Fibroblast of skin of right biceps (primary cell): Measurements from ENCODE around the gene BTBD16.

Experiments used
- DNase-seq: peaks from one replicate; pipeline ENCODE4 v3.0.0-alpha.2; 2013

The BTBD16 gene

DNA sequence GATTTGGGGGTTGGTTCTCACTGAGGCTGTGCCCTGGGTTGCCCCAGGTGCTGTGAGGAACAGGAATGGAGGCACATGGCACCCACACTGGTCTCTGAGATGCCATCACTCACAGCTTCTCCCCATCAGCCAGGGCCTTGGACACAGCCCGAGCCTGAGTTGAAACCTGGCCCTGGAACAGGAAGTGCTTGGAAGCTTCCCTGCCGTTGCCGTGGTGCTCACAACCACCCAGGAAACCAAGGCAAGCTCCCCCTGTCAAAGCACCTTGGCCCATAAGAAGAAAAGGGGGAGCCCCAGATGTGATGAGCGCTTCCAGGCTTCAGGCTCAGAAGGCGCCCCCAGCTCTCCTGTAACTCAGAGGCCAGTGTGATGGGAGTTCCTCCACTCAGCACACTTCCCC is at the start of gene BTBD16:
TSS of gene BTBD16 (plus strand) at position 221 of the 400 bp plus-strand sequence. CDS start 3,786 bp downstream, outside the sequence.
- DNase-seq = no peak

DNA sequence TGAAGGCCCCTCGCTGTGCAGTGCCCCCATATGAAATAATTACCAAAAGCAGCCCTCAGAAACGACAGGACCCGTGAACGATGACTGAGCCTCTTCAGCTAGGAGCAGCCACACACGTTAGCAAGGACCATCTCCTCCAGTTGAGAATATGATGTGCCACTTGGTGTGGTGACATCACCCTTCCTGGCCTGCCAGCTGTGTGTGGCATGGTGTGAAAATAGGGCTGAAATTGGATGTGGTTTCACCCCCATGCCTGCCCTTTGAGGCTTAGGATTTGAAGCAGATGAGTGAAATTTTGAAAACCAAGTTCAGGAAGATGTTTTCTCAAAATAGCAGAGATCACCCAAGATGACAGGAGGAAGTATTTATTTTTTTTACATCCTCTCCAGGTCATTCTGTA is 49.1 kb upstream of the BTBD16 start:
- no peak for DNase-seq

DNA sequence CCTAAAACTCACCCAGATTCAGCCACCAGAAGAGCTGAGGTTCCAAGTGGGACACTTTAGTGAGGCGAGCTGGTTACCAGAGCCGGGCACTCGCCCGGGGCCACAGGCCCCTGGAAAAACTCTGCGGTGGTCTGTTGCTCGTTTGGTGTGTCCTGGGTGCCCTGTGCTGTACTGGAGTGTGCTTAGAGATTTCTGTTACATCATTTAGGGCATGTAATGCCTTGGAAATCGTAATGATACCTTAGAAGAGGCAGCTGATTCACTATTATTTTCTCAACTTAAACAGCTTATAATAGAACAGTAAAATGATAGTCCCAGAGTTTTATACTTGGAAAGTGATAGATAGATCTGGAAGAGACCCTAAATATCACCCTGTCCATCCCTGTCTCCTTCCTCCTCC is 48.5 kb upstream of the BTBD16 start:
- DNase-seq = no peak

DNA sequence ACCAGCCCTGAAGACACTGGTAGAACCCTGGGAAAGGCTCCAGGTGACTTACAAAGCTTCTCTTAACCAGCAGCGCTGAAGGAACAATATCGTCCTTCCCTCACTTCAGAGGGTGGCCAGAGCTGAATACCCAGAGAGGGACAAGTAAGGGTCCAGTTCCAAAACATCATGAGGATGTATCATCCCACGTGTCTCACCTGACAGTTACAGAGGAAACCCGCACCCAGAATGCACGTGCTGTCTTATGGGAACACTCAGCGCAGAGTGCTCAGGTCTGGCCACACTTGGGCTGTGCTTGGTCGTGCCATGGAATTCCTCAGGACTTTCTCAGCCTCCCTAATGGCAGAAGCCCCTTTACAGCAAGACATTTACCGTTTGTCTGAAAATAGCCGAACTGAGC is 46.9 kb upstream of the BTBD16 start:
- no peak for DNase-seq

DNA sequence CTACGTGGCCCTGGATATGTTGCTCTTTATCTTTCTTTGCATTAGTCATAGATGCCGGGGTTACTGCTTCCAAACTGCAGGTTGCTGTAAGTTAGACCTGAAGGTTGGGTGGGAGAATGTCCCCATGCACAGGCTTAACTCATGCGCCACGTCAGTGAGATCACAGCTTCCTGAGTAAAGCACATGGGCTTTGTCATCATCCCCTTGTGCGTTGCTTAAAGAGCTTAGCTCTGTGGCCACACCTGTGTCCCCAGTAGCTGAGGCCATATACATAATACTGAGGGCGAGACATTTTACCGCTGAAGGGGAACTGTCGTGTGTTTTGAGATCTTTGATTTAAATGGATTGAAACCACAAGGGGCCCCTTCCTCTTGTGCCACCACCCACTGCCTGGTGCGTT is 45.8 kb upstream of the BTBD16 start:
- no peak for DNase-seq

DNA sequence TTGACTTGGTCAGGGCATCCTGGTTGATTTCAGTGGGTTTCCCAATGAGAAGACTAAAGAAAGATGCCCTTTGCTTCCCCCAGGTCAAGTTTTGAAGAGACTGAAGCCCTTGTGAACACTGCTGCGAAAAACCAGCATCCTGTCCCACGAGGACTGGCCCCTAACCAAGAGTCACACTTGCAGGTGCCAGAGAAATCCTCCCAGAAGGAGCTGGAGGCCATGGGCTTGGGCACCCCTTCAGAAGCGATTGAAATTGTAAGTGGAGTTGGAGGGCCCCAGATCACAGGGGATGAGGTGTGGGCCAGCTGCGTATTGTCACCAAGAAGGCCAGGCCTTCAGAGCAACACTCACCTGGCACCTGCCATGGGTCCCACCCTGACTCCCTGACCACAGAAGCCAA is 43.3 kb upstream of the BTBD16 start:
- no peak for DNase-seq

DNA sequence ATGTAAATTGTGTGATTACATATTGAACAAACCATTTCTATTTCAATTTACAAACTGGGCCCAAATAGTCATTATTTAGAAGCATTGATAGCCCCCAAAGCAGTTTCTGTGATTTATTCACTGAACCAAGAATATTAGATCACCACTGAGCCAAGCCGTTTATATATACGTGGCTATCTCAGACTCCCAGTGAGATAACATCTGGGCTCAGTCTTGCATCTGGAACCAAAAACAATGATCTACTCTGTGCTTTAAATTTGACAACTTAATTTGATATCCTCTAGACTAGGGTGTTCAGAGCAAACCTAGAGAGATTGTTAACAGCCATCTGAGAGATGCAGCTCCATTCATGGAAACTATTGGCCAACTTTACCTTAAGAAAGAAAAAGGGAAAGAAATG is 41.4 kb upstream of the BTBD16 start:
- no peak for DNase-seq

DNA sequence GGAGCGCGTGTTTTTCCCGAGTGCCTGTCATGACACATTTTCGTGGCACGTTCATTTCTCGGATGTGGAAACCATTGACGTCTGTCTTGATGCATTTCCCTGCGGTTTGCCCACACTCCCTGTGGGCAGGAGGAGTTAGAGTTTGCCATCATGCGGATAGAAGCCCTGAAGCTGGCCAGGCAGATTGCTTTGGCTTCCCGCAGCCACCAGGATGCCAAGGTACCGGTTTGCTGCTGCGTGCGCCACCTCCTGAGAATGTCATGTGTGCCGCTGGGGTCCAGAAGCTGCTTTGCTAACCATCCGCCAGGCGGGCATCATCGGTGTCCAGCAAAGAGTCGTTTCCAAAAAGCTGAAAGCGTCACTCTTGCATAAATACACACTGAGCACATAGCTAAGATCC is 40.9 kb upstream of the BTBD16 start:
- DNase-seq = no peak

DNA sequence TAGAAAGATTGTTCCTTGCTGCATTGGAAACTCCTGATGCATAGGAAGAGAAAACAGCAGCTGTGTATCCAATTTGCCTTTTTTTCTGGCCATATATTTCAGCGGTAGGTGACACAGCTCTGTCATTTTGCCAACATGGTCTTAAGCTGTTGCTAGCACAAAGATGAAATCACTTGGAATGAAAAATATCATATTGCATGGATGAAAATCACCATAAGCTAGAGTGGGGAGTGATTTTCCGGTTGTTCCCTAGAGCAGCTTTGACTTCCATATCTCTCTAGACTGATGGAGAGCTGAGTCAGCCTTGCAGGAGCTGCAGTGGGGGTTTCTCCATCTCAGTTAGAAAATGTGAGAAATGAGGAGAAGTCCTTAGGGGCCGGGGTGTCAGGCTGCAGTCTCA is 38.3 kb upstream of the BTBD16 start:
- peak; percentile 89 for DNase-seq

DNA sequence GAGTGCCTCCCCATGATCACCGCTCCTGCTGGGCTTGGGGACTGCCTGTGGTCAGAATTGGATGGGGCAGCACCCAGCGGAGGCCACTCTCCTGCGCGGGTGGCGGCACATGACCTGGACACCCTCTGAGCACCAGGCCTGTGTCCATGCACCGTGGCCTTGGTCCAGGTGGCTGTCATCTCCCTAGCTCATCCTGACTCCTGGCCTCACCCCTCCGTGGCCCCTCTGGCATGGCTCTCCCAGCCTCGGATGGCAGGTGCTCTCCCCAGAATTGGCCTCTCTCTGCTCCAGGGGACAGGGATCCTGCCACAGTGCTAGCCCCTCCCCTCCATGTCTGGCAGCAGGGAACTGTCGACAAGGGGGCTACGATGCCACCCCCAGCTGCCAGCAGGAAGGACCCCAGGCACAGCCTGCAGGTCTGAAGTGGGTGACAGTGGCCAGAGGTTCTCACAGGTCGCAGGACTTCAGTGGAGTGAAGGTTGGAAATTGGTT is 37.2 kb upstream of the BTBD16 start:
- no peak for DNase-seq

DNA sequence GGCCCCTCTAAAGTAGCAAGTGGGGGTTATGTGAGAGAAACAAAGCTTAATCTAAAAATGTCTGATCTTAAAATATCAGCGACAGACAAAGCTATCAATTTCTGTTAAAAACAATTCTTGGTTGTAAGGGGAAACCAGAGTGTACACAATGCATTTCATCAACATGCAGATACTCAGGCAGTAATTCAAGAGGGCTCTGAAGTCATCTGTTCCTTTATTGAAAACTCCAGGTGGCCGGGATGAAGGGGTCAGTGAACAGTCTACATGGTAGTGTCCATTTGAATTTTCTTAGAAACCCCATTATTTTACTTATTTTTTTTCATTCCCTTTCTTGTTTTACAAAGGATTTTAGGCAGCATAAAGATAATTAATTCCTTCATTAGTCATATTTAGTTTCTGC is 36.7 kb upstream of the BTBD16 start:
- DNase-seq = no peak

DNA sequence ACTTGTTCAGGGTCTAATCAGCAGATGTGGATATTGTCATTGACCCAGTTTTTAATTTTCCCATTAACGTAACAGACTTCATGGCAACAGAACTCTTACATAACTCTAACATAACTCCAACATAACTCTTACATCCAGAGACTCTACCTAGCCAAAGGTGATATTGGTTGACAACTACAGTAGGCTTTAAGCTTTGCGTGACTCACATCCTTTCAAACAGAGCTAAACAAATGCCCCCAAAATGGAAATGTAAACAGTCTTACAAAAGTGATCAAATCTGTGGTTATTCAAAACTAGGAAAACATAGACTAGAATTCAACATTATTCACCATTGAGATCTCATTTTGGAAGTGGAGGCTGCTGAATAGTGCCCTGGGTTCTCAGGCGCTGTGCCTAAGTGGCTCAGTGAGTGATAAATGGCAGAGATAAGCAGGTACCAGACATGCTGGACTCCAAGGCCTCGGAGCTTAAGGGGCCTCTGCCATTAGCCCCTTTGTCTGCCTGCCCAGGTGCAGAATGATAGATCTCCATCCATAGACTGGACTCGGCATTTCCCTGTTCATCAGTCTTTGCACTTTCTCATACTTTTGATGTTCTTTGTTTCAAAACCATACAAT is 34.3 kb upstream of the BTBD16 start:
- DNase-seq = no peak

DNA sequence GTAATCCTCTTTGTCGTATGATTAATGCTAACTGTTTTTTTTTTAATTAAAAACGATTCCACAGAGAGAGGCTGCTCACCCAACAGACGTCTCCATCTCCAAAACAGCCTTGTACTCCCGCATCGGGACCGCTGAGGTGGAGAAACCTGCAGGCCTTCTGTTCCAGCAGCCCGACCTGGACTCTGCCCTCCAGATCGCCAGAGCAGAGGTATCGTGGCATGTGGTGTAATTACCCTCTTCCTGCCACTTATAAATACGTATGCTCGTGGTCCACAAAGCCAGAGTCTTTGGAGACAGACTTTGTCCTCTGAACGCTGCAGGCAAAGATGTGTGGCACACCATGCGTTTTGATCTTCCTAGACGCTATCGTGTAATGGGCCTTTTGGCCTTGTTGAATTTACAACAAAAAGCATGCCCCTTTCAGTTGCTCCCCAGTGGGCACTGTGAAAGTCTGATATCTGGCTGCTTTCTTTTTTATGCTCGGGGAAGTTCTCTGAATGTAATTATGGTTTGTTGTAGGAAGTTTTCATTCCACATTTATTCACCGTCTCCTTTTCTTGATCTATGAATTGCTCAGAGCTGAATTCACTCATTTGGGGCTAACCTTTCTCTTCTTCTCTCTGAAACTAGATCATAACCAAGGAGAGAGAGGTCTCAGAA is 33.6 kb upstream of the BTBD16 start:
- DNase-seq = no peak

DNA sequence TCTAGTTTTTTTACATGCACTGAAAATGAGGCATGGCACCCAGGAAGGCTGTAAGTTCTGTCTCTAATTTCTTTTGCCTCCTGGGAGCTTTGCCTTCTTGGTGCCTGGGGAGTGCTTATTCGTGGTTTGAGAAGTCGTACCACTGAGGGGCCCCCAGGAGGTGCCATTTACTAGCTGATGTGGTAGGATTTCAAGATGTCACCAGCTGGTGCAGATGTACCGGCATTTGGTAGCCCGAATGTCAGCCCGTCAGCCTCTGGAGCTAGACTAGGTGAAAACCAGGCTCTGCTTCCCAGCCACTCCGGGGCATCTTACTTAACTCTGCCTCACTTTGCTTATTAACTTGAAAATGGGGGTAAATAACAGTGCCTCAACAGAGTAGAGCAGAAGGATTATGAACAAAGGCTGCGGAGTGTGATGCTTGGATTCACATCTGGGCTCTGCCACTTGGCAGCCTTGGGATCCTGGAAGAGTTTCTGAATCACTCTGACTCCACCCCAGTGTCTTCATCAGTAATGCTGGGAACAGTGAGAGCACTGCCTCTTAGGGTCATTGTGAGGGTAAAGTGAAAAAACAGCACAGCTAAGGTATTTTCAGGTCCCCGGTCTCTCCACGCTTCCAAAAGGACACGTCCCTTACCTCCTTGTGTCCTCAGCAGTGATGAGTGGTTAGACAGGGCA is 31.4 kb upstream of the BTBD16 start:
- peak; percentile 47 for DNase-seq

DNA sequence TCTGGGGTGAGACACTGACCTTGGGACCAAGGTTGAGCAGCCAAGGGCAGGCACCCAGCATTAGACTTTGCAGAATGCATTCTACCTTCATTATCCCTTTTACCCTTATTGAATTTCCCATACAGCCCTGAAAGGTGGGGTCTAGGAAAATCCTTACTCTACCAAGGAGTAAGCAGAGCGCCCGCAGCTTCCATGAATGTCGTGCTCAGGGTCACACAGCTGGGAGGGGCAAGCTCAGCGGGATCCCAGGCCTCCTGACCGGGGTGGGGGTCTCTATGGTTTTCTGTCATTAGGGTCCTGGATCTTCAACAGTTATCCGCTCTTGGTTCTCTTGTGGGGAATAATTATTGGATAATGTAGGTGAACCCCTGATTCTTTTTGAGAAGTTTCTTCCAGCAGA is 30.7 kb upstream of the BTBD16 start:
- DNase-seq = no peak

DNA sequence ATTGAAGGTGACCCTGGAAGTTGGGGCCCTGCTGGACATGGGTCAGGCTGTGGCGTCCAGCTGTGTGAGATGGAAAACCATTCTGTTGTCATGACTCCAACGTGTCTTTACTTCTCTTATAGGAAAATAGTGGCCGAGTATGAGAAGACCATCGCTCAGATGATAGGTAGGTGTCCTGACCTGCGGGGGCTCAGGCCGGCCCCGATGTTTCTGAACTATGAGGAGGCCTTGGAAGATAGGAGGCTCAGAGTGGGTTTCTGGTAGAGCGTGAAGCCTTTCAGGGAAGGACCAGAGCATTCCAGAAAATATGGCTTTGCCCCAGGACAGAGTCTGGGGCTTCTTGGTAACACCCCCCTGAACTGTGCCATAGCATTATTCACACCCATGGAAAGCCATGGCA is 29.3 kb upstream of the BTBD16 start:
- DNase-seq = no peak

DNA sequence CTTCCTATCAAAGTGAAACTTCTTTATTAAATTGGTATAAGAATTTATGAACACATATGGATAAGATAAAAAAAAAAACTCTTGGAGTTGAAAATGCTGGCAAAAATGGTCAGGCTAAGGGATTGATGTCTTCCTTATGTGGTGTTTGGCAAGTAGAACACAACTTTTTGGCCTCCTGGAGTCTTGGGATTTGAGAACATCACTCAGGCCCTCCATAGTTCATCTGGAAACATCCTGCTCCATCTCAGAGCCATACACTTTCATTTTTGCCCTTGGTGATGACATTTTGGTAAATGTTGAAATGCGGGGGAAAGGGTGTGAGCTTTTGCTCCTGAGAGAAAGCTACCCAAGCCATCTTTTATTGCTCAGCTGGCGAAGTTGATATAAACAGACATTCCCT is 27.5 kb upstream of the BTBD16 start:
- DNase-seq = peak; percentile 10

DNA sequence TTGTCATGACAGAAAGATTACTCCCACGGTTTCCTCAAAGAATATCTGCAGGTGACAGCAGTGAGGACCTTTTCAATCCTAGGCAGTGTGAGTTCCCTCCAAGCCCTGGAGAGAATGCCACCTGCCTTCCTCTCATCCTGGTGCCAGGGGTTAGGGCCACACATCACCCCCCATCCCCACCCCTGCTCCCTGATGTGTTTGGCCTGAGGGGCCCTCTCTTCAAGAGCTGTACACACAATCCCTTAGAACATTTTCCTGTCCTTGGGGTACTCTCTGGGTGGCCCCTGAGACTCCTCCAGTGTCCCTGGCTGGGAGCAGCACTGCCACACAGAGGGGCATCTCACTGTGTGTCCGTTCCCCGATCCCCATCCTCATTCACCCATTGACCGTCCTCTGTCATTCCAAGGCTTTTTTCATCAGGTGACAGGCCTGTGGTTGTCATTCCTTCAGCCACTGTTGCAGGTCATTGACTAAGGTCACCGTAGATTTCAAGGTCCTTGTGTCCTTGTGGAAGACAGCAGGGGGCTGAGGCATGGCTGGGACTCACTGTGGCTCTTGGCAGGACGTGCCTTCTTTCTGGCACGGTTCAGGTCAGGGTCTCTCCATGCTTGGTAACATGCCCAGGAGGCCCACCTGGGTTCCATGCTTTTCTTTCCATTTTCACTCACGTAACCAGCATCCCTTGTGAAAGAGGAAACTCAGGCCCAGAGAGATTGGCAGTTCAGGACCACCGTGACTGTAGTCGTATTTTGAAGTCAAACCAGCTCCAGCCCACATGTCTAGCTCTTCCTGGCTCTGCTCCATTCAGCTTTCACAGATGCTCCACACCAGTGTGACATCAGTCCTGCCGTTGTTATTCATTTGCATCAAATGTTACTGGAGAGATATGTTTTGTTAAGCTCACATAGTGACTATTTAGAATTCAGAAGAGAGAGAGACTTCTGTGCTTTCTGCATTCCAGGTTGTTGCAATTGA is 26.8 kb upstream of the BTBD16 start:
- DNase-seq = no peak

DNA sequence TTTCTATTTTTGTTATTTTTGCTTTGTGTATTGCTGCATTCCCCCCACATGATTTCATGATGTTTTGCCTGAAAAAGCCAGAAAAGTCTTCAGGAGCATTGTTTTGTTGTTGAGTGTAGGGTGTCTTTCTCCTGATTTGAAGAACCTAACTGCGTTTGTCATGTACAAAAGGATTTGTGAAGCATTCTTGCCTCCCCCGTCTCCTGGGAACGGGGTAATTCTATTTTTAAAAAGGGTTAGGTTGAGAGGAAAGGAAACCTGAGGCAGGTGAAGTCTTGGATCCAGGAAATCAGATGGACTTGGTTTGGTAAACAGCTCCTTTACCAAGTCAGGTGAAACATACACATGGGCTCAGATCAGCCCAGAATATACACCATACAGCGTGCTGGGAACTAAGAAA is 26.0 kb upstream of the BTBD16 start:
- DNase-seq = no peak

DNA sequence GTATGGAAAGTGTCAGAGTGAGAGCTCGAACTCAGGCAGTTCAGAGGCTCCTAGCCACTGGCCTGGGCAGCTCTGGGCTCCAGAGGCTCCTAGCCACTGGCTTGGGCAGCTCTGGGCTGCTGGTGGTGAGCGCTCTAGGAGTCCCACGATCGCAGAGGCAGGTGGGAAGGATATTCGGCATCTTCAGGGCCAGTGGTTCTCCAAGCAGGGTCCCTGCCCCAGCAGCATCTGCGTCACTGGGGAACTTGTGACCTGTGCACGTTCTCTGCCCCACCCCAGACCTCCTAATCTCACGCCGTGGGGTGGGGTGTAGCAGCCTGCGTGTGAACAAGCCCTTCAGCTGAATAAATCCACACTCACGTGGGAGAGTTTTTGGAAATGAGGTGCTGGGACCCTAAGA is 25.2 kb upstream of the BTBD16 start:
- no peak for DNase-seq

DNA sequence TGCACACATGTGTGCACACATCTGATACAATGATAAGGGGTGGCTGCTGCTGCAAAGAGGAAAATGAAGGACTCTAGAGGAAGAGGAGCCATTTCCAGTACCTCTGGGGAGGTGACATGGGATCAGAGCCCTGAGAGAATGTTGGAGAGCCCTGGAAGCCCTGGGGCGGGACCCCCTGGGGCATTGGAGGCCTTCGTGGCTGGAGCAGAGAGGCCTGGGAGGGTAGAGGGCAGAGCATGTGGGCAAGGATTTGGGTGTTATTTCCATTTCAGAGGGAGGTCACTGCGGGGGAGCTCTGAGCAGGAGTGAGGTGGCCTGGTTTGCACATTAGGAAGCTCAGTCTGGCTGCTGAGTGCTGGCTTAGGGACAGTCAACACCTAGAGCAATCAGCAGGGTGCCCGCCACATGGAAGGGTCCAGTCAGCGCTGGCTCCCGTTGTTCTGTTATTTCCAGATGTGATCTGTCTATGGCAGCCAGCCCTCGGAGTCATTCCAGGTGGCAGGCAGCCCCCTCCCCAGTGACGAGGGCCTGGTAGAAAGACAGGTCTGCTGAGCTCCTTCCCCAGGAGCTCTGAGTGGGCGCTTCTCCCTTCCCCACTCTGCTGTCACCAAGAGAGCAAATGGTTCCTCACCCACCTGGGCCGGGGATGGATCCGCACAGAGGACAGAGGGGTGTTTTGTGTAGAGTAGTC is 24.1 kb upstream of the BTBD16 start:
- DNase-seq = no peak
